MG63 (cell line): ENCODE data around the gene RRM2. TPM values are rescaled to one million over a fixed set of nuclear protein-coding genes. Genes with fewer than 3 reads are reported as not detected.

Source experiments
- DNase-seq: peaks from one replicate; pipeline ENCODE4 v3.0.0-alpha.2; 2020
- H3K27me3 ChIP-seq: fragments of 250-450 bp; sonication (Bioruptor Pico); 2 replicates; pipeline ENCODE4 v1.5.1; 2020; ENCODE audit warnings: mild to moderate bottlenecking, moderate library complexity
- H3K36me3 ChIP-seq: fragments of 250-450 bp; sonication (Bioruptor Pico); 2 replicates; pipeline ENCODE4 v1.5.1; 2020; ENCODE audit warnings: mild to moderate bottlenecking, moderate library complexity
- H3K4me3 ChIP-seq: fragments of 250-450 bp; sonication (Bioruptor Pico); 2 replicates; pipeline ENCODE4 v1.5.1; 2020; ENCODE audit warnings: mild to moderate bottlenecking, moderate library complexity
- H3K9me3 ChIP-seq: fragments of 250-450 bp; sonication (Bioruptor Pico); 2 replicates; pipeline ENCODE4 v1.5.1; 2020; ENCODE audit warnings: mild to moderate bottlenecking, moderate library complexity
- total RNA-seq: library from RNA; depleted of rRNA; stranded (reverse); fragments of >200 nt; shearing (Covaris generic); gene quantifications from 2 replicates; pipeline ENCODE4 v1.2.3, GENCODE V29; 2014; ENCODE audit warnings: low replicate concordance

RRM2 gene
- total RNA-seq, 1 experiment from 2014 or later = 31.3 TPM

DNA sequence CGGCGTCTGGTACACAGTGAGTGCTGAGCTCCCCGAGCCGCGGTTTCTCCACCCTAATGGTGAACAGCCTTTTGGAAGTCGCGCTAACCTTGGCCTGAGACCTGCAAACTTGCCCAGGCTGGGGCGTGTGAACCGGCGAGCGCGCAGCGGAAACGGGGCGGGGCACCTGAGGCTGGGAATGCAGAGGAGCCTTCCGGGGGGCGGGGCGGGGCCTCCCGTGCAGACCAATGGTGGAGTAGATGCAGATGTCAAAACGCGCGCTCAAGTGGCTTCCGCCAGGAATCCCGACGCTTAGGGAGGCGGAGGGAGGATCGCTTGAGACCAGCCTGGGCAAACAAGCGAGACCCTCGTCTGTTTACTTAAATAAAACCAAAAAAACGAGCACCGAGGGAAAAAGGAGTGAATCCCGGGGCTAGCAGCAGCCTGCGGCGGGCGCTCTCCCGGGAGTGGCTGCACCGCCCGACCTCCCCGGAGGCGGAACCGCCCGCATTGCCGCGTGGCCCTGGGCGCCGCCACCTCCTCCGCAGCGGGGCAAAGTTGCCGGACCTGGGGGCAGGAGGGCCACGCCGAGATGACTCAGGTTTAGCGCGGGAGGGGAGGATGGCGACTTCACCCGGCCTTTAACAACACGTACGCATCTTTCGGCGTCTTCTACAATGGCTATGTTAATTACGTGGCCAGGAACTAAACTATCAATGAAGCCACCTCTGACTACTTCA lies 2.2 kb upstream of the RRM2 start:
- peak; percentile 98 for DNase-seq
- H3K9me3 ChIP-seq = no peaks in the 10 kb centered on the region
- H3K4me3 ChIP-seq = peak overlapping the region; percentile 65
- peaks cover 33% of the 10 kb centered on the region for H3K36me3 ChIP-seq
- H3K27me3 ChIP-seq = no peaks in the 10 kb centered on the region

DNA sequence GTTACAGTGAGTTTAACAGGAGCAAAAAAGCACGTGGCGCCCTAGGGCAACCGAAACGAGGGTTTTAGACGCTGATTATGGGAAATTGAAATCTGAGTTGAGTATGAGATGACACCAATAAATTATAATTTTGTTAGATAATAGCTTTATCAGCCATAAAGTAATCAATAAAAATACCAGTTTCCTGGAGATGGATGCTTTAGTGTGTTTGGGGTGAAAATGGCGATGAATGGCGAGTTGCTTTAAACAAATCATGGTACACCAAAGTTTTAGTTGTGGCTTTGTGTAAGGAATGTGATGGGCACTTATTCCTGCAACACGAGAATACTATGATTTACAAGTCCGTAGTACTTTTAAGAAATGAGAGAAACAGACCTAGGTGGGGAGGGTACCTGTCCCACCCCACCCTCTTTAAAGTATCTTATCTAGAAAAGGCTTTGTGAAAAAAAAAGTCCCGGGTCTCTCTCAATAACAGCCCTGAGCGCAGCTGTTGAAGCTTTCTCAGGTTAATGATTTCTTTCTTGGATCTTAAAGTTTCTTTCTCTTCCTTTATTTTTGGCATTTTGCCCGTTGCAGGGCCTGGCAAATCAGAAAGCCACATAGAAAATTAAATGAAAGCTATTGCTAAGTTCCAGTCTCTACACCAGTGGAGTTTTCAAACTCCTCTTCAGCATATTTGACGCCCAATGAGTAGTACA lies 1.5 kb upstream of the RRM2 start:
- Histone ChIP-seq H3K4me3 (peak overlapping the region; percentile 65), H3K9me3 (no peaks in the 10 kb centered on the region), H3K36me3 (peaks cover 39% of the 10 kb centered on the region), H3K27me3 (no peaks in the 10 kb centered on the region)
- DNase-seq = no peak

DNA sequence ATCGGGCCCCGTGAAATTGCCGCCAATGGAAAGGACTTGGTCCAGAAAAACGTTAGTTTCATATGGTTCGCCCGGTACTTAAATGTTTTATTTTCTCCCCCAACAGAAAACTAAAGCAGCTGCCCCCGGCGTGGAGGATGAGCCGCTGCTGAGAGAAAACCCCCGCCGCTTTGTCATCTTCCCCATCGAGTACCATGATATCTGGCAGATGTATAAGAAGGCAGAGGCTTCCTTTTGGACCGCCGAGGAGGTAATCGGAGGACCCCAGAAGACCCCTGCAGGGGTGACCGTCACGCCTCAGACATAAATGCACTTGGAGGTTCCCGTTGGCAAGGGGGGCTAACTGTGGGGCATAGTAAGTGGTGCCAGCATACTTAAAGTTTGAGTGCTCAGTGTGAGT lies 742 bp downstream of the RRM2 start:
- Histone ChIP-seq H3K4me3 (peak overlapping the region; percentile 65), H3K36me3 (peaks cover 61% of the 10 kb centered on the region), H3K27me3 (no peaks in the 10 kb centered on the region), H3K9me3 (no peaks in the 10 kb centered on the region)
- DNase-seq = no peak

DNA sequence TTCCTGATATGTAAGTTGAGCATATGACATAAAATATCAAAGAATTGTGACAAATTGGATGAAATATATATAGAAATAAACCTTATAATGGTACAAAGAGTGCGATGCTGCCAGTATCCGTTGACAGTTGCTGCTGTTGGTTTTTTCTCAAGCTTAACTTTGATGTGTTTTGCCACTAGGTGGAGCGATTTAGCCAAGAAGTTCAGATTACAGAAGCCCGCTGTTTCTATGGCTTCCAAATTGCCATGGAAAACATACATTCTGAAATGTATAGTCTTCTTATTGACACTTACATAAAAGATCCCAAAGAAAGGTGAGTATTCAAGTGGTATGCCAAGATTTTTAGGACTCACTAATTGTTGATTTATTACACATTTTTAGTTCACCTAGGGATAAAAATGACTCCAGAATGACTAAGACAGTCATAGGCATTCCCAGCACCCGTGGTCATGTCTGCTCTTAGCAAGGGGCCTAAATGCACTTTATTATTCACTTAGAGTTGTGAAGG lies 2.1 kb downstream of the RRM2 start:
- H3K9me3 ChIP-seq = no peaks in the 10 kb centered on the region
- no peaks in the 10 kb centered on the region for H3K27me3 ChIP-seq
- peaks cover 73% of the 10 kb centered on the region for H3K36me3 ChIP-seq
- H3K4me3 ChIP-seq = peak overlapping the region; percentile 65
- no peak for DNase-seq

DNA sequence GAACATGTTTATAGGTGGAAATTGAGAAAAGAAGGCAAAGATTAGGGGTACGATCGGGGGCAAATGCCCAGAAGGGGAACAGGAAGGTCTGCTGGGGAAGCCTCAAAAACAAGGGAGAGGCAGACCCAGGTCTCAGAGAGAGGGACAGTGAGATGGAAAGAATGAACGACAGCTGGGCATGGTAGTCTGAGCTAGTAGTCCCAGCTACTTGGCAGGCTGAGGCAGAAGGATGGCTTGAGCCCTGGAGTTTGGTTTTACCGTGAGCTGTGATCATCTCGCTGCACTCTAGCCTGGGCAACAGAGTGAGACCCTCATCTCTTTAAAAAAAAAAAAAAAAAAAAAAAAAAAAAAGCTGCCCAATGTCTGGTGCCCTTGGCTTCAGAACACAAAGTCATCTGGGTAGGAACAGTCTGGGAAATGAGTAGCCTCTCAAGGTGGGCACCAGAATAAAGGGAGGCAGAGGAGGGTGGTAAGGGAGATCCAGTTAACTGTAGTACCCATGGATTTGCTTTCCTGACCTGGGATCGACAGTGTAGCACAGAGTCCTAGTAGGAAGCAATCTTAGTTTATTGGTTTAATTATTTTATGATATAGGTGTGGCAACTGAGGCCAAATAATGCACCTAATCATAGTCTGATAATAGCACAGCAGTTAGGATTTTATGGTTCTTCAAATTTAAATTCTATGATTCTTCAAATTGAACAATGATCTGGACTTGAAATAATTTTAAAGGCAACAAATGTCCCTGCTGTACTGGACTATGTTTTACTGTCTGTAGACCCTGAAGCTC lies 3.5 kb downstream of the RRM2 start:
- H3K4me3 ChIP-seq = no peak overlapping the region
- no peak for DNase-seq

GRCh38 chr2:10126632-10127026 lies 4.1 kb downstream of the RRM2 start:
- no peak for DNase-seq
- Histone ChIP-seq H3K27me3 (no peaks in the 10 kb centered on the region), H3K4me3 (no peak overlapping the region), H3K9me3 (no peaks in the 10 kb centered on the region), H3K36me3 (peaks cover 90% of the 10 kb centered on the region)

More for the DNA sequence above, 3.5 kb downstream of the RRM2 start:
- Histone ChIP-seq H3K27me3 (no peaks in the 10 kb centered on the region), H3K36me3 (peaks cover 85% of the 10 kb centered on the region), H3K9me3 (no peaks in the 10 kb centered on the region)

DNA sequence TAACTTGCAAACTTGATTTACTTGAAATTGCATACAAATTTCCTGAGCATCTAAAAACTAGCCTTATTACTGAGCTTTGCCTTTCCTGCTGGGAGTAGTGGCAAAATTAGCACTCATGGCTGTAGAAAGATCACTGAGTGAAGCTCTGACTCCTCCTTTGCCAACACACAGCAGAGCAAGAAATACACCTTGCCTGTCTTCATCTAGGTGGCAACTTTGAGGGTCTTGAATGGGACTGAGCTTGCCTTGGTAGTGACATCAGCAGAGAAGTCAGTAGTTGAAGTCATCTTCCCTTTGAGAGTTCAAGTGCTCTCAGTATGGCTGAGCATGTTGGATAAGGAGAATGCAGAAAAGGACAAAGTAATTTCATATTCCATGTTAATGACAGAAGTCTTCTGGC lies 5.9 kb downstream of the RRM2 start:
- Histone ChIP-seq H3K9me3 (no peaks in the 10 kb centered on the region), H3K36me3 (peaks cover 97% of the 10 kb centered on the region), H3K27me3 (no peaks in the 10 kb centered on the region), H3K4me3 (no peak overlapping the region)
- no peak for DNase-seq

GRCh38 chr2:10129490-10129889 lies 7.0 kb downstream of the RRM2 start:
- peaks cover 86% of the 10 kb centered on the region for H3K36me3 ChIP-seq
- H3K4me3 ChIP-seq = no peak overlapping the region
- no peaks in the 10 kb centered on the region for H3K9me3 ChIP-seq
- no peak for DNase-seq
- no peaks in the 10 kb centered on the region for H3K27me3 ChIP-seq

DNA sequence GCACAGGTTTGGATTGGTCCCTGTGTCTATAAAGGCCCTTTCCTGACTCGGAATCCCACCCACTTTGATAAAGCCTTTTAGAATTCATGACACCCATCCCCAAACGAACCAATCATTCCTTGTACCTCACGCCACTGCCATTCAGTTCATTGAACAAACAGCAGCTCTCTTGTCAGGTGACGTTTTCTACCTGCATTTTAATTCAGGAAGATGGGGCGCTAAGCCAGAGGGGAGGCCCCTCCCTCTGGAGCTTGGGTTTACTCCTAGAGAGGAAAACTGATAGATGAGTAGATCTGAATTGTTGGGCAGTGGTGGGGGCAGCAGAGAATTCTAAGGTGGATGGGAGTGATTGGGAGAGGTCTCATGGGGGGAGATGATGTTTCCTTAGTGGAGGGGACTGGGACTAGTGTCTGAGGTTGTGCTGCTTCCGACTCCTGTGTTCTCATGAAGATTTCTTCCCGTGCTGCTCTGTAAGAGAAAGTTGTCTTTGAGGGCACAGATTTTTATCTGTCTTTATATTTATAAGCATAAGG lies 9.6 kb downstream of the RRM2 start:
- H3K36me3 ChIP-seq = peaks cover 61% of the 10 kb centered on the region
- H3K4me3 ChIP-seq = no peak overlapping the region
- DNase-seq = no peak
- no peaks in the 10 kb centered on the region for H3K27me3 ChIP-seq
- H3K9me3 ChIP-seq = no peaks in the 10 kb centered on the region

DNA sequence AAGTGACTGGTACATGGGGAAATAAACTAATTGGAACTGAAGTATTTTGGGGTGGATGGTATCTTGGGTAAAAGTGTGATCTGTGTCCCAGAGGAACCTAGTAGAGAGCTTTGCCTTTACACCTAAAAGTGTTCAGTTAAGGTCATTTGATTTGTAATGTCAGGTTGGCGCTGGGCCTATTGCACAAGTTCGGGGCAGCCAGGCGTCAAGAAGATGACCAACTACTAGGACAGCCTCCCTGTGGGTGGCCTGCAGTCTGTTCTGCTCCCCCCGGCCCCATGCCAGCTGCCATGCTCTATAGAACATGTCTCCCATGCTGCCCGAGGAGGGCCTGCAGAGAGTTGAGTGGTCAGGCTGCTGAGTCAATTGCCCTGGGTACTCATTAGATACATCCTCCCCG lies 10.1 kb downstream of the RRM2 start:
- no peak overlapping the region for H3K4me3 ChIP-seq
- H3K9me3 ChIP-seq = no peaks in the 10 kb centered on the region
- H3K36me3 ChIP-seq = peaks cover 58% of the 10 kb centered on the region
- DNase-seq = no peak
- no peaks in the 10 kb centered on the region for H3K27me3 ChIP-seq

GRCh38 chr2:10132996-10133647 lies 10.6 kb downstream of the RRM2 start:
- Histone ChIP-seq H3K27me3 (no peaks in the 10 kb centered on the region), H3K4me3 (no peak overlapping the region), H3K9me3 (no peaks in the 10 kb centered on the region), H3K36me3 (peaks cover 53% of the 10 kb centered on the region)
- no peak for DNase-seq

DNA sequence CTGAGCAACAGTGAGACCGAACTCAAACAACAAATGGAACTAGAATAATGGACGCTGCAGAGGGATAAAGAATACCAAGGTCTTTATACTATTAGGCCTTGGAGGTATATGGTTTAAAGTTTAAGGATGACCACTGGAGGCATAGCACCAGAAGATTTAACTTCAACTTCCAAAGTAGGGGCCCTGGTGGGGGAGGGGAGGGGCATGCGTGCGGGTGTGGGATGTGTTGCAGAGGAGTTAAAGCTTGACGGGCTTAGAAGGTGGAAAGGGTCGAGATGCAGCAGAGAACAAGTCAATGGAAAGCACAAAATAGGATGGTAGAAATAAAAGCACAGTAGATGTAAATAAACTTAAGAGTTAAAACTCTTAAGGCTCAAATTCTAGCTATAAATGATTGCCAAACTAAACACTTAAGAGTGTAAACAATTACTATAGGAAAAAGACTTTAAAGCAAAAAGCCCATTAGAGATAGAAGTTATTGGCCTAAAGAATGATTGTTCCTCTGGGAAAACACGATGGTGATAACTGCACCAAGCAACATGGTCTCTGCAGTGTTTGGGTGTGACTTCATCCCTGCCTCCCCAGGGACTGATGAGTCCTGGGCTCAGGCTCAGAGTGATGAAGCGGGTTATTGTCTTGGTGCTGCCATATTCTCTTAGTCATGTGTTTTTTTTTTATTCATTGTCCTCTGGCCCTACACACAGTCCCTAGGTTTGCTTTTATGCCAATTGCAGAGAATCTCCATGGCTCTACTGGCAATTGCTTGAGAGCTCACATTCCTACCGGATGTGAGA lies 13.0 kb downstream of the RRM2 start:
- no peaks in the 10 kb centered on the region for H3K9me3 ChIP-seq
- peaks cover 31% of the 10 kb centered on the region for H3K36me3 ChIP-seq
- H3K4me3 ChIP-seq = no peak overlapping the region
- peak; percentile 83 for DNase-seq
- no peaks in the 10 kb centered on the region for H3K27me3 ChIP-seq

- Histone ChIP-seq H3K4me3 (no peak overlapping the region), H3K36me3 (peaks cover 22% of the 10 kb centered on the region), H3K27me3 (no peaks in the 10 kb centered on the region), H3K9me3 (no peaks in the 10 kb centered on the region)
- DNase-seq = peak; percentile 39
These were observed 13.8 kb downstream of the RRM2 start for GRCh38 chr2:10136101-10136934.

GRCh38 chr2:10137053-10137843 lies 14.7 kb downstream of the RRM2 start:
- peak; percentile 38 for DNase-seq
- H3K36me3 ChIP-seq = peaks cover 13% of the 10 kb centered on the region
- no peaks in the 10 kb centered on the region for H3K27me3 ChIP-seq
- no peaks in the 10 kb centered on the region for H3K9me3 ChIP-seq
- no peak overlapping the region for H3K4me3 ChIP-seq
